SK-N-MC (cell line): ENCODE measurements around the gene ITPKB.
"Not testable (repeated sequence)": the region's sequence is repeated elsewhere in the genome, so short reads cannot be mapped to it uniquely, and the experiment has no call there.

ENCODE experiments used
- DNase-seq: peaks from one replicate; pipeline ENCODE4 v3.0.0-alpha.2; 2011; ENCODE audit warnings: low read depth, low spot score
- H3K27ac ChIP-seq: fragments of 200-600 bp; sonication (generic); 2 replicates; pipeline ENCODE4 v1.5.1; 2016; ENCODE audit warnings: mixed run types
- H3K36me3 ChIP-seq: fragments of 200-600 bp; sonication (generic); 2 replicates; pipeline ENCODE4 v1.6.1; 2017; ENCODE audit warnings: antibody characterized with exemption, low read length, mixed read lengths; ENCODE audit not compliant: insufficient read depth
- H3K4me3 ChIP-seq: fragments of 200-600 bp; sonication (generic); 2 replicates; pipeline ENCODE4 v1.5.1; 2016
- H3K9ac ChIP-seq: fragments of 200-600 bp; sonication (generic); 2 replicates; pipeline ENCODE4 v1.8.0; 2017; ENCODE audit warnings: mixed run types, mixed read lengths; ENCODE audit not compliant: insufficient read length
- H3K9me3 ChIP-seq: fragments of 200-600 bp; sonication (generic); 2 replicates; pipeline ENCODE4 v1.6.1; 2017; ENCODE audit warnings: low read depth, mild to moderate bottlenecking, antibody characterized with exemption, low read length, moderate library complexity, mixed read lengths
- EZH2 ChIP-seq: fragments of 200-600 bp; sonication (generic); IDR thresholded peaks from one replicate; pipeline ENCODE4 v1.6.1; 2017; ENCODE audit warnings: antibody characterized with exemption
- FOXP2 ChIP-seq: optimal IDR thresholded peaks from 2 replicates; pipeline ENCODE3; 2011; ENCODE audit warnings: mild to moderate bottlenecking, moderate library complexity; ENCODE audit not compliant: insufficient read depth; ENCODE audit errors: extremely low read length, control extremely low read depth
- POLR2AphosphoS5 ChIP-seq: IDR thresholded peaks from 2 replicates; pipeline ENCODE4 v1.6.1; 2012; ENCODE audit warnings: mild to moderate bottlenecking, low read depth, low read length, borderline replicate concordance

ITPKB gene

GRCh38 chr1:226603022-226603857 is 135.8 kb downstream of the ITPKB start:
- no peak overlapping the region for H3K9ac ChIP-seq
- no peaks in the 10 kb centered on the region for H3K9me3 ChIP-seq
- H3K36me3 ChIP-seq = no peaks in the 10 kb centered on the region
- no peak overlapping the region for H3K27ac ChIP-seq
- no peak for DNase-seq
- no peak for TF ChIP-seq FOXP2
- TF ChIP-seq POLR2AphosphoS5 = no peak
- TF ChIP-seq EZH2 = no peak
- no peak overlapping the region for H3K4me3 ChIP-seq

GRCh38 chr1:226602186-226603021 is 136.7 kb downstream of the ITPKB start:
- DNase-seq = no peak
- no peak overlapping the region for H3K9ac ChIP-seq
- H3K4me3 ChIP-seq = no peak overlapping the region
- H3K27ac ChIP-seq = no peak overlapping the region
- TF ChIP-seq EZH2 = no peak
- no peak for TF ChIP-seq FOXP2
- H3K36me3 ChIP-seq = no peaks in the 10 kb centered on the region
- H3K9me3 ChIP-seq = no peaks in the 10 kb centered on the region

- no peak overlapping the region for H3K9ac ChIP-seq
- no peaks in the 10 kb centered on the region for H3K9me3 ChIP-seq
- DNase-seq = no peak
- TF ChIP-seq FOXP2 (no peak), EZH2 (no peak), POLR2AphosphoS5 (no peak)
- H3K36me3 ChIP-seq = no peaks in the 10 kb centered on the region
- H3K4me3 ChIP-seq = no peak overlapping the region
- no peak overlapping the region for H3K27ac ChIP-seq
Measured at GRCh38 chr1:226601456-226601855, 137.6 kb downstream of the ITPKB start.

- no peaks in the 10 kb centered on the region for H3K36me3 ChIP-seq
- H3K27ac ChIP-seq = no peak overlapping the region
- no peak overlapping the region for H3K9ac ChIP-seq
- no peak for TF ChIP-seq POLR2AphosphoS5
- TF ChIP-seq FOXP2 = no peak
- TF ChIP-seq EZH2 = no peak
- H3K9me3 ChIP-seq = no peaks in the 10 kb centered on the region
- H3K4me3 ChIP-seq = no peak overlapping the region
- DNase-seq = no peak
Measured at GRCh38 chr1:226600254-226600653, 138.8 kb downstream of the ITPKB start.

GRCh38 chr1:226599636-226600238 is 139.3 kb downstream of the ITPKB start:
- Histone ChIP-seq H3K36me3 (no peaks in the 10 kb centered on the region), H3K9ac (no peak overlapping the region), H3K9me3 (no peaks in the 10 kb centered on the region), H3K27ac (no peak overlapping the region), H3K4me3 (no peak overlapping the region)
- no peak for DNase-seq
- no peak for TF ChIP-seq POLR2AphosphoS5

- not testable (repeated sequence) for DNase-seq, H3K9ac ChIP-seq, H3K4me3 ChIP-seq, H3K9me3 ChIP-seq, H3K27ac ChIP-seq, H3K36me3 ChIP-seq
Measured at GRCh38 chr1:226598955-226599354, 140.1 kb downstream of the ITPKB start.

- DNase-seq = no peak
- H3K4me3 ChIP-seq = no peak overlapping the region
- TF ChIP-seq EZH2 (no peak), FOXP2 (no peak), POLR2AphosphoS5 (no peak)
- H3K27ac ChIP-seq = no peak overlapping the region
- no peaks in the 10 kb centered on the region for H3K36me3 ChIP-seq
- no peak overlapping the region for H3K9ac ChIP-seq
- H3K9me3 ChIP-seq = no peaks in the 10 kb centered on the region
Measured at GRCh38 chr1:226598455-226598849, 140.6 kb downstream of the ITPKB start.

- Histone ChIP-seq H3K9me3 (no peaks in the 10 kb centered on the region), H3K27ac (no peak overlapping the region), H3K9ac (no peak overlapping the region), H3K4me3 (no peak overlapping the region), H3K36me3 (no peaks in the 10 kb centered on the region)
- no peak for TF ChIP-seq POLR2AphosphoS5
- no peak for TF ChIP-seq EZH2
- no peak for TF ChIP-seq FOXP2
- DNase-seq = no peak
Measured at GRCh38 chr1:226597616-226598454, 141.2 kb downstream of the ITPKB start.
